Inferior parietal cortex (tissue), 1 donor: ENCODE results near the gene TTC22.
"Not testable (repeated sequence)": the region's sequence is repeated elsewhere in the genome, so short reads cannot be mapped to it uniquely, and the experiment has no call there.

Experiments used
- DNase-seq: peaks from one replicate; pipeline ENCODE4 v3.0.0-alpha.2; 2016; ENCODE audit errors: extremely low spot score

TTC22 gene

DNA sequence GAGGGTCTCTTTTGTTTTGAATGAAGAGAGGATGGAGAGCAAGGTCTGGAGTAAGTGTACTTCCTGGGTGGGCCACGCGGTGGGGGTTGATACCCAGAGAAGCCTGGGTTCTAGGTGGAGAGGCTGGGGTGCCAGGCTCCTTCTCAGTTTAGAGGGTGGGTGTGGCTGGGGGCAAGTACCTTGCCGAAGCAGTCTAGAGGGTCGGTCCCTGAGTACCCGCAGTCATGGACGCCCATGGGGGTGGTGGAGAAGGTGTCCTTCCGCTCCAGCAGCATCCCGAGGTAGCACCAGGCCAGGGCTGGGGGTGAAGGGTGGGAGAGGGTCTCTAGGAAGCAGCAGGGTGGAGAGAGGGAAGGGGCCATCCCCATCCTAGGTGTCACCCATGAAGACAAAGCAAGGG is 14.3 kb downstream of the TTC22 start:
- no peak for DNase-seq

- DNase-seq = no peak
Observed at GRCh38 chr1:54784066-54784465, 17.1 kb downstream of the TTC22 start.

- DNase-seq = no peak
Observed at GRCh38 chr1:54782588-54782987, 18.5 kb downstream of the TTC22 start.

DNA sequence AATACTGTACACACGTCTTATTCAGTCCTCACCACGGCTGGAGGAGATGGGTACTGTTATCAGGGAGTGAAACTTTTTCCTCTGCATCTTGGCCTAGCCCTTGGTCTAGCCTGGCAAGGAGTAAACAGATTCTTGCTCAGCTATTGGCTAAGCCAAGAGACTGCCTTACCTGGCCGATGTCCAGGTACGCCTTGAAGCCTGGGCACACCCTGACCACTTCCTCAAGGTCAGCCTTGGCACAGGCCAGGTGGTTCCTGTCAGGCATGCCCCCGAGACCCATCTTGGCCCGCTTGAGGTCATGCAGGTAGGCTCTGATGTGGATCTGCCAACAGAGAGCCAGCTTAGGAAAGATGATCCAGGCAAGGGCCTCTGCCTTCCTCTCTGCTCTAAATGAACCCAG is 19.0 kb downstream of the TTC22 start:
- DNase-seq = no peak

DNA sequence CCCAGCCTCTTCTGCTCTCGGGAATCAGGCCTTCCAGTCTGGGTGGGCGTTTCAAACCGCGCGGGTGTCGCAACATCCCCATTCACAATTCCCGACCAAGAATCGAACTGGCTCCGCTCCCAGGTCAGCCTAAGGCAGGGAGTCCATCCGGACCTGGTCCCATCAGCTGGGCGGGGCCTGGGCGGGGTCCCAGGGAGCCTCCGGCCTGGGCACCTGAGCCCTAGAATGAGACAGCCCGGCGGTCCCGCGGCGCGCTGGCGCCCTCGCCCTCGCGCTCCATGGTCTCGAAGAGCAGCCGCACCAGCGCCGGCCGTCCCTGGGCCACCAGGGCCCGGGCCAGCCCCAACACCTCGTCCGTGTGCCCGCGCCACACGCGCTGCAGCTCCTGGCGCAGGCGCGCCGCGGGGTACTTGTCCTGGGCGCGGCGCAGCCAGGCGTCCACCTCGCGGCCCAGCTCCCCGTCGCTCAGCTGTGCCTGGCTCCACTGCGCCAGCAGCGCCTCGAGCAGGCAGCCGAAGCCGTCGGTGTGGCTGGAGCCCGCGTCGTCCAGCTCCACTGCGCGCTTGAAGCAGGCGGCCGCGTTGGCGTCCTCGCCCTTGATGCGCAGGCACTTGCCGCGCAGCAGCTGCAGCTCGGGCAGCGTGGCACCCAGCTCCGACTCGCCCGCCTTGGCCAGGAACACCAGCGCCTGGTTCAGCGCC is 19.9 kb downstream of the TTC22 start:
- DNase-seq = no peak

GRCh38 chr1:54777431-54777830 is 23.7 kb downstream of the TTC22 start:
- DNase-seq = no peak

GRCh38 chr1:54777011-54777410 is 24.1 kb downstream of the TTC22 start:
- no peak for DNase-seq

DNA sequence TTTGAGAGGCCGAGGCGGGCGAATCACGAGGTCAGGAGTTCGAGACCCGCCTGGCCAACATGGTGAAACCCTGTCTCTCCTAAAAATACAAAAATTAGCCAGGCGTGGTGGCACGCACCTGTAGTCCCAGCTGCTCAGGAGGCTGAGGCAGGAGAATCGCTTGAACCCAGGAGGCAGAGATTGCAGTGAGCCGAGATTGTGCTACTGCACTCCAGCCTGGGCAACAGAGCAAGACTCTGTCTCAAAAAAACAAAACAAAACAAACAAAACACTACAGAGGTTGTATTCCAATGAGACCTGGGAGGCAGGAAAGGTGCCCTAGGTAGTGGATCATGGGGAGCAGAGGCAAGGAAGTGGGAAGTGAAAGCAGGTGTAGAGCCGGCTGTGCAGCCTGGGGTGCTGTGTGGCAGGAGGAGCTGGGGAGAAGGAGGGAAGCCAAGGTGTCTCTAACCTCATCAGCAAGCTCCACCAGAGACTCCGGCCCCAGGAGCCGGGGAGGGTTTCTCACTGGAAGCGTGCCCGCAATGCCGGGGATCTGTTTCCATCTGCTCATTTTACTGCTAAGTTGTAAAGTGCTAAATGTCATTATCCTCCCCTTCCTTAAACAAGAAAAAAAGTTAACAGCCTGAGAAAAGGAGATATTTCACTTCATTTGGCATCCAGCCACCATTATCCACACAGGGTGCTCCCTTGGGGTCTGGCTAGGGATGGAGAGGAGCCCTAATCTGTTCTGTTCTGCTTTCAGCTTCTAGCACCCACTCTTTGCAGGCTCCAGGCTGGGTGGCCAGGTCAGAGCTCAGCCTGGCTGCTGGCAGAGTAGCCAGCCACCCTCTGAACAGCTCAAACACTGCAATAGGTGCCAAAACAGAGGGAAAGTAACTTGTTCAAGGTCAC is 25.0 kb downstream of the TTC22 start:
- not testable (repeated sequence) for DNase-seq

- no peak for DNase-seq
Observed at GRCh38 chr1:54774820-54775498, 26.2 kb downstream of the TTC22 start.

GRCh38 chr1:54772951-54773350 is 28.2 kb downstream of the TTC22 start:
- no peak for DNase-seq

- no peak for DNase-seq
Observed at GRCh38 chr1:54768093-54768492, 33.0 kb downstream of the TTC22 start.

DNA sequence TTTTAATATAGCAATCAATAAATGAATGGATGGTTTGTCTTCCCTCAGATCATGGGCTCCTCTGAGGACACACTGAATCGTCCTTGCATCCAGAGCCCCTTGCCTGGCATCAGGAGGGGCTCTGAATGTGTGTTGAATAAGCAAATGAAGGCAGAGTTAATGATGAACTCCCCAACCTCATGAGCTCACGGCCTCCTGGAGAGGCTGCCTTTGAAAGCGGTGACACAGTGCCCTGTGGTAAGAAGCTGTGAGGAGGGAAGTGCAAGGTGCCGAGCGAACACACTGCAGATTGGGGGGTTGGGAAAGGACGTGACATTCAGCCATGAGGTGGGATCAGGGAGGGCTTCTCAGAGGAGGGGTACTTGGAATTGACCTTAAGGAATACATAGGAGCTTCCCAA is 33.6 kb downstream of the TTC22 start:
- no peak for DNase-seq

DNA sequence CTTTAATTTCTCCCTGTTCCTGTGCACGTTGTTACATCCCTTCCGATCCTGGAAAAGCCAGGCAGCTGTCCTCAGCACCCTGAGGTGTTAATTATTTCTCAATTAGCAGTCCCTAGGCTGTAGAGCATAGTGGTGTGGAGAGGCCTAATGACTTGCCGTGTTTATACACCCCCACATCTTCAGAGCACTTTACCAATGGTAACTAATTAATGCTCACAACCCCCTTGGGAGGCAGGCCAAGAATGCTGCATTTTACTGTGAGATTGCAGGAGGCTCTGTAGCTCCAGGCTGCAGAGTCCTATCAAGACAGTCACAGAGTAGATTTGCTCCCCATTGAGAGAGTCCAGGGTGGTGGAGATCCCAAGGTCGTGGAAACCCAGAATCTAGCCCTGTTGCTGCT is 34.4 kb downstream of the TTC22 start:
- DNase-seq = no peak

- no peak for DNase-seq
Observed at GRCh38 chr1:54764922-54765561, 36.1 kb downstream of the TTC22 start.

GRCh38 chr1:54764133-54764921 is 36.8 kb downstream of the TTC22 start, which contains the start of gene PARS2:
TSS of gene PARS2 (minus strand) at chr1:54764523. CDS start at chr1:54759161, 5,362 bp downstream.
- DNase-seq = peak; percentile 100

- DNase-seq = no peak
Observed at GRCh38 chr1:54763816-54764132, 37.3 kb downstream of the TTC22 start.

- no peak for DNase-seq
Observed at GRCh38 chr1:54758678-54759348, 42.3 kb downstream of the TTC22 start.

DNA sequence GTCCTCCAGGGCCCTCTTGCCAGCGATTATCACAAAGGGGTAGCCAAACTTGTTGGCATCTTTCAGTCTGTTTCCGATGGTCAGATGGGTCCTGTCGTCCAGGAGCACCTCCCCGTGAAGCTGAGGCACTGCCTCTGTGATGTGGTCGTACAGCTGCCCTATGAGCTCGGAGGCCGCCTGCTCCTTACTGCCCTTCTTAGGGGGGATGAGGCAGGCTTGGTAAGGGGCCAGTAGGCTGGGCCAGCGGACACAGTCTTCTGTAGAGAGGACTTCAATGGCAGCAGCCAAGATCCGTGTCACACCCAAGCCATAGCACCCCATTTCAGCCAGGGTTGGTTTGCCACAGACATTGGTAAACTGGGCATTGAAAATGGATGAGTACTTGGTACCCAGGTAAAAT is 43.3 kb downstream of the TTC22 start:
- DNase-seq = no peak

GRCh38 chr1:54754486-54755285 is 46.4 kb downstream of the TTC22 start:
- DNase-seq = no peak

DNA sequence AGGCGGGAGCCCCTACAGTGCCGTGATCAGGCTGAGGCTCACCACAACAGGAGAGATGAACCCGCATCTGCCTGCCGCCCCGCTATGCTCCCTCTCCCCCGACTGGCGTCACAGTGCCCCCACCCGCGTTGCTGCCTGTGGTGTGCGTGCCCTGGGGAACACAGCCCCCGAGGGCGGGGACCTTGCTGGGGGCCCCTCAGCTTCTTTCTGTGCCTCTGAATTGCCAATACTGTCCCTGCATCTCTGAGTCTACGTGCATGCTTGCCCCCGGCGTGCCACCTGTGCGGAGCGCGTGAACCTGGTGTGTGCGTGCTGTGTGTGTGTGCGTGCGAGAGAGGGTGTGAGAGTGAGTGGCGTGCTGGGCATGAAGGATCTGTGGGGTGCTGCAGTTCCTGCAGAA is 47.1 kb downstream of the TTC22 start:
- no peak for DNase-seq
